Activated CD8-positive, alpha-beta T cell treated with anti-CD3 and anti-CD28 coated beads for 36 hours (primary cell): ENCODE results near the gene NOP10. TPM values are rescaled to one million over a fixed set of nuclear protein-coding genes. Genes with fewer than 3 reads are reported as not detected.

Experiments used
- ATAC-seq: fragments of 200-7000 bp; cut with Tn5 transposase; one replicate; pipeline ENCODE4 v1.10.0; 2021; ENCODE audit warnings: mild to moderate bottlenecking, moderate library complexity
- CTCF ChIA-PET: fragments of 350-600 bp; sonication (Branson Sonifier 250); formaldehyde crosslinking; loops from one replicate; lab custom pipeline; 2021; ENCODE audit warnings: antibody characterized with exemption; lab: Charles Lee
- POLR2A ChIA-PET: fragments of 350-600 bp; sonication (Branson Sonifier 250); formaldehyde crosslinking; loops from one replicate; lab custom pipeline; 2021; ENCODE audit warnings: antibody characterized with exemption; lab: Charles Lee
- DNase-seq: peaks from one replicate; pipeline ENCODE4 v3.0.0-alpha.2; 2020
- H3K27ac Mint-ChIP-seq: one replicate; pipeline ENCODE4 v1.8.0; 2021; ENCODE audit warnings: mild to moderate bottlenecking, mixed read lengths
- H3K27me3 Mint-ChIP-seq: one replicate; pipeline ENCODE4 v1.8.0; 2021; ENCODE audit warnings: mixed read lengths
- H3K36me3 Mint-ChIP-seq: one replicate; pipeline ENCODE4 v1.8.0; 2021; ENCODE audit warnings: low read depth, mixed read lengths
- H3K4me1 Mint-ChIP-seq: one replicate; pipeline ENCODE4 v1.8.0; 2021; ENCODE audit warnings: low read depth, mixed read lengths
- H3K4me3 Mint-ChIP-seq: one replicate; pipeline ENCODE4 v1.8.0; 2021; ENCODE audit warnings: mild to moderate bottlenecking, moderate library complexity, mixed read lengths
- H3K9me3 Mint-ChIP-seq: one replicate; pipeline ENCODE4 v1.8.0; 2021; ENCODE audit warnings: mixed read lengths
- CTCF ChIP-seq: fragments of 200-600 bp; IDR thresholded peaks from one replicate; pipeline ENCODE4 v1.8.0; 2022; ENCODE audit warnings: antibody characterized with exemption, mild to moderate bottlenecking
- intact Hi-C: fragments of 100-400 bp; cut with micrococcal nuclease; formaldehyde crosslinking; loops from one replicate; pipeline ENCODE4 v1.10.0; 2022
- total RNA-seq, 2 experiments: library from RNA; stranded (reverse); gene quantifications; one replicate each; pipeline ENCODE4 v1.2.3, GENCODE V29; 2021

NOP10 gene
- total RNA-seq, 2 experiments from 2014 or later, result 225 to 226 TPM

GRCh38 chr15:34332553-34333120, 10.3 kb downstream of the NOP10 start:
- peaks cover 11% of the 10 kb centered on the region for H3K36me3 Mint-ChIP-seq
- no peaks in the 10 kb centered on the region for H3K27me3 Mint-ChIP-seq
- CTCF ChIA-PET, result interaction anchor here (1.3 to 1.8 kb wide), 4 partner anchors 10 to 91 kb away, joined by 5 to 8 read pairs (median 7); partner anchors contain the start of genes NOP10 and NUTM1
- peaks cover 67% of the 10 kb centered on the region for H3K4me1 Mint-ChIP-seq
- intact Hi-C loops, result loop anchor here (10.0 kb wide), 1 partner anchor 252 kb away; the partner anchor contains the start of gene GOLGA8B
- DNase-seq (no peak), ATAC-seq (no peak)
- TF ChIP-seq CTCF, result no peak
- H3K9me3 Mint-ChIP-seq, result no peaks in the 10 kb centered on the region
- H3K4me3 Mint-ChIP-seq, result peak overlapping the region; percentile 52
- peak overlapping the region; percentile 95 for H3K27ac Mint-ChIP-seq
- POLR2A ChIA-PET, result interaction anchor here (1.0 to 2.6 kb wide), 2 partner anchors 14 to 34 kb away, joined by 3 to 18 read pairs; partner anchors contain the start of gene LPCAT4

GRCh38 chr15:34331809-34332208, 11.1 kb downstream of the NOP10 start:
- intact Hi-C loops, result loop anchor here (10.0 kb wide), 1 partner anchor 253 kb away; the partner anchor contains the start of gene GOLGA8B
- ATAC-seq, result peak; percentile 65
- H3K27me3 Mint-ChIP-seq, result no peaks in the 10 kb centered on the region
- CTCF ChIA-PET, result interaction anchor here (1.3 kb wide), 1 partner anchor 14 kb away, joined by 6 read pairs; no protein-coding TSS in a partner anchor
- POLR2A ChIA-PET, result interaction anchor here (0.7 to 2.6 kb wide), 4 partner anchors 13 to 35 kb away, joined by 3 to 18 read pairs (median 4); partner anchors contain the start of gene LPCAT4
- H3K4me3 Mint-ChIP-seq, result peak overlapping the region; percentile 52
- peaks cover 11% of the 10 kb centered on the region for H3K36me3 Mint-ChIP-seq
- no peak for DNase-seq
- peak overlapping the region; percentile 95 for H3K27ac Mint-ChIP-seq
- peaks cover 72% of the 10 kb centered on the region for H3K4me1 Mint-ChIP-seq
- H3K9me3 Mint-ChIP-seq, result no peaks in the 10 kb centered on the region
- no peak for TF ChIP-seq CTCF

GRCh38 chr15:34330279-34330678, 12.7 kb downstream of the NOP10 start:
- POLR2A ChIA-PET, result interaction anchor here (1.3 to 1.5 kb wide), 2 partner anchors 12 to 13 kb away, joined by 3 to 8 read pairs; partner anchors contain the start of genes NOP10 and NUTM1
- H3K4me3 Mint-ChIP-seq, result no peak overlapping the region

GRCh38 chr15:34329006-34329405, 13.9 kb downstream of the NOP10 start:
- intact Hi-C loops, result loop anchor here (5.0 kb wide), 1 partner anchor 92 kb away; no protein-coding TSS in a partner anchor
- Mint-ChIP-seq H3K4me3 (peak overlapping the region; percentile 49), H3K27me3 (no peaks in the 10 kb centered on the region), H3K27ac (peak overlapping the region; percentile 89), H3K9me3 (no peaks in the 10 kb centered on the region), H3K36me3 (peaks cover 11% of the 10 kb centered on the region), H3K4me1 (peaks cover 79% of the 10 kb centered on the region)
- ChIA-PET POLR2A (interaction anchor here (1.0 to 2.3 kb wide), 3 partner anchors 8 to 38 kb away, joined by 4 to 18 read pairs (median 8); partner anchors contain the start of genes LPCAT4 and SLC12A6), CTCF (interaction anchor here (1.5 to 6.4 kb wide), 7 partner anchors 9 to 87 kb away, joined by 4 to 34 read pairs (median 23); partner anchors contain the start of genes LPCAT4, NOP10, NUTM1 and SLC12A6)
- TF ChIP-seq CTCF, result no peak
- no peak for ATAC-seq
- no peak for DNase-seq

More at GRCh38 chr15:34330279-34330678, 12.7 kb downstream of the NOP10 start:
- H3K36me3 Mint-ChIP-seq, result peaks cover 11% of the 10 kb centered on the region
- CTCF ChIA-PET, result interaction anchor here (0.9 to 6.4 kb wide), 6 partner anchors 8 to 88 kb away, joined by 3 to 34 read pairs (median 24); partner anchors contain the start of genes LPCAT4, NOP10 and NUTM1
- ATAC-seq, result no peak
- TF ChIP-seq CTCF, result no peak
- H3K4me1 Mint-ChIP-seq, result peaks cover 81% of the 10 kb centered on the region
- no peaks in the 10 kb centered on the region for H3K9me3 Mint-ChIP-seq
- intact Hi-C loops, result loop anchor here (10.0 kb wide), 1 partner anchor 255 kb away; the partner anchor contains the start of gene GOLGA8B
- no peak for DNase-seq
- H3K27ac Mint-ChIP-seq, result peak overlapping the region; percentile 71
- H3K27me3 Mint-ChIP-seq, result no peaks in the 10 kb centered on the region
